Osteocyte (in vitro differentiated cells): ENCODE results near the gene CTTNBP2NL. TPM values are rescaled to one million over a fixed set of nuclear protein-coding genes. Genes with fewer than 3 reads are reported as not detected.
"Not testable (repeated sequence)": the region's sequence is repeated elsewhere in the genome, so short reads cannot be mapped to it uniquely, and the experiment has no call there.

Experiments used
- DNase-seq: peaks from one replicate; pipeline ENCODE4 v3.0.0; 2021; ENCODE audit warnings: mixed read lengths; ENCODE audit not compliant: unreplicated experiment; ENCODE audit errors: extremely low spot score
- H3K27ac Mint-ChIP-seq: one replicate; pipeline ENCODE4 v1.8.0; 2021; ENCODE audit warnings: mild to moderate bottlenecking, mixed read lengths; ENCODE audit not compliant: unreplicated experiment
- H3K27me3 Mint-ChIP-seq: one replicate; pipeline ENCODE4 v1.8.0; 2021; ENCODE audit warnings: mixed read lengths; ENCODE audit not compliant: unreplicated experiment
- H3K36me3 Mint-ChIP-seq: one replicate; pipeline ENCODE4 v1.8.0; 2021; ENCODE audit warnings: mixed read lengths; ENCODE audit not compliant: unreplicated experiment
- H3K4me1 Mint-ChIP-seq: one replicate; pipeline ENCODE4 v1.8.0; 2021; ENCODE audit warnings: mixed read lengths; ENCODE audit not compliant: unreplicated experiment
- H3K4me3 Mint-ChIP-seq: one replicate; pipeline ENCODE4 v1.8.0; 2021; ENCODE audit warnings: mild to moderate bottlenecking, moderate library complexity, mixed read lengths; ENCODE audit not compliant: unreplicated experiment
- H3K9me3 Mint-ChIP-seq: one replicate; pipeline ENCODE4 v1.8.0; 2021; ENCODE audit warnings: mixed read lengths; ENCODE audit not compliant: unreplicated experiment
- CTCF ChIP-seq: fragments of 200-600 bp; sonication (generic); IDR thresholded peaks from 2 replicates; pipeline ENCODE4 v1.5.0; 2021; ENCODE audit warnings: antibody characterized with exemption, mild to moderate bottlenecking, moderate library complexity
- total RNA-seq: library from RNA; stranded (reverse); gene quantifications from 2 replicates; pipeline ENCODE4 v1.2.1, GENCODE V29; 2021

The CTTNBP2NL gene
- total RNA-seq, 1 donor from 2014 or later, result 50.6 TPM

GRCh38 chr1:112445596-112445995, 49.6 kb downstream of the CTTNBP2NL start:
- no peak for TF ChIP-seq CTCF
- H3K36me3 Mint-ChIP-seq, result peaks cover 25% of the 10 kb centered on the region
- no peaks in the 10 kb centered on the region for H3K9me3 Mint-ChIP-seq
- H3K4me3 Mint-ChIP-seq, result no peak overlapping the region
- no peak for DNase-seq
- H3K27me3 Mint-ChIP-seq, result no peaks in the 10 kb centered on the region
- H3K4me1 Mint-ChIP-seq, result peaks cover 29% of the 10 kb centered on the region
- peak overlapping the region; percentile 78 for H3K27ac Mint-ChIP-seq

DNA sequence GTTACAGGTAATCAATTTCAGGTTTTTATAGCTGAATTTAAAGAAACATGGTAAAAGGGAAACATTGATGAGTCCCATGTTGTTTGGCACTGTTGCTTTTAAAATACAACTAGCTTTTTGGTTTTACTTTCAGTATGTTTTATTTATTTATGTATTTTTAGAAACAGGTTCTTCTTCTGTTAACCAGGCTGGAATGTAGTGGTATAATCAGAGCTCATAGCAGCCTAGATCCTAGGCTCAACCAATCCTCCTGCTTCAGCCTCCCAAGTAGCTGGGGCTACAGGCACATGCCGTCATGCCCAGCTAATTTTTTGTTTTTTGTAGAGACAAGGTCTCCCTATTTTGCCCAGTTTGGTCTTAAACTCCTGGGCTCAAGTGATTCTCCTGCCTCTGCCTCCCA, 50.4 kb downstream of the CTTNBP2NL start:
- Mint-ChIP-seq H3K9me3 (no peaks in the 10 kb centered on the region), H3K4me1 (peaks cover 33% of the 10 kb centered on the region), H3K36me3 (peaks cover 23% of the 10 kb centered on the region), H3K4me3 (no peak overlapping the region), H3K27ac (peak overlapping the region; percentile 78), H3K27me3 (no peaks in the 10 kb centered on the region)
- no peak for TF ChIP-seq CTCF
- DNase-seq, result no peak

DNA sequence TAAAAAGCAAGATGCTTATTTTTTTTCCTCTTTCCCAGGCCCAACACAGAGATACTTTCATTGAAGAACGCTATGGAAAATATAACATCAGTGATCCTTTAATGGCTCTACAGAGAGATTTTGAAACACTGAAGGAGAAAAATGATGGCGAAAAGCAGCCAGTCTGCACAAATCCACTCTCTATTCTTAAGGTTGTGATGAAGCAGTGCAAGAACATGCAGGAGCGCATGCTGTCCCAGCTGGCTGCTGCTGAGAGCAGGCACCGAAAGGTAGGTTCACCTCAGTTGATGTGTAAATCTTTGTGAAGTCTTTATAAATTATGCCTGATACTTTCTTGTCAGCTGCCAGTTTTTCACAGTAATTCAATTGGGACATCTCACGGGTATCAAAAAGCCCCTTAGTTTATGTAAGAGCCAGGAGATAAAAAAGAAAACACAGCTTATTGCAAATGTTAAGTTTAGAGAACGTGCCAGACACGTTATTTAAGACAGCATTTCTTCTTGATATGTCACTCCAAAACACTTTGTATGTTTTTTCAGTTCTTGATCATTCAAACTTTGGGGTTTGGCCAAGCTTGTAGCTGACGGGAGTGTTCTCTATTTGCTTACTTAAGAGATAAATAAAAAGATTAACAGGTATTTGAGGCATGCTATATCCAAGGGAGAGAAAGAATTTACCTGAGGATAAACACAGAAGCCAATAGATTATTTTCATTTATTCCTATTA, 53.1 kb downstream of the CTTNBP2NL start:
- Mint-ChIP-seq H3K4me1 (peaks cover 29% of the 10 kb centered on the region), H3K4me3 (no peak overlapping the region), H3K9me3 (no peaks in the 10 kb centered on the region), H3K27ac (no peak overlapping the region), H3K27me3 (no peaks in the 10 kb centered on the region), H3K36me3 (peaks cover 22% of the 10 kb centered on the region)
- no peak for TF ChIP-seq CTCF
- no peak for DNase-seq

DNA sequence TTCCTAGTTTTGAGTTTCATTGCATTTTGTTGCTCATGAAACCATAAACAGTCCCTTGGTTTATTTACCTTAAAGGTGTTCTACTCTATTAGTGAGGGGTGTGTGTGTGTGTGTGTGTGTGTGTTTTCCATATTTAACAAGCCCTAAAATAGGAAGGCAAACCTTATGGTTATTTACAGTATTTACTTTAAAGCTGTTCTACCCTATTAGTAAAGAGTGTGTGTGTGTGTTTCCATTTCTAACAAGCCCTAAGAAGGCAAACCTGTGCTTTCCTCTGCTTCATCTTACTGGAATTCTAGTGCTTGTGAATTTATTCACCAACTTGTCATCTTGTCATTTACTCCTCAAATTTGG, 53.6 kb downstream of the CTTNBP2NL start:
- Mint-ChIP-seq H3K9me3 (no peaks in the 10 kb centered on the region), H3K27ac (no peak overlapping the region), H3K4me3 (no peak overlapping the region), H3K27me3 (no peaks in the 10 kb centered on the region), H3K36me3 (peaks cover 27% of the 10 kb centered on the region), H3K4me1 (peaks cover 25% of the 10 kb centered on the region)
- DNase-seq, result no peak
- TF ChIP-seq CTCF, result no peak

- no peak for DNase-seq
- Mint-ChIP-seq H3K4me1 (peaks cover 15% of the 10 kb centered on the region), H3K4me3 (no peak overlapping the region), H3K36me3 (peaks cover 33% of the 10 kb centered on the region), H3K9me3 (no peaks in the 10 kb centered on the region), H3K27ac (peak overlapping the region; percentile 4), H3K27me3 (no peaks in the 10 kb centered on the region)
- no peak for TF ChIP-seq CTCF
These were observed 54.8 kb downstream of the CTTNBP2NL start for GRCh38 chr1:112450773-112451172.

GRCh38 chr1:112451301-112451700, 55.3 kb downstream of the CTTNBP2NL start:
- H3K27me3 Mint-ChIP-seq, H3K9me3 Mint-ChIP-seq, H3K4me3 Mint-ChIP-seq, DNase-seq: not testable (repeated sequence)
- Mint-ChIP-seq H3K36me3 (peaks cover 38% of the 10 kb centered on the region), H3K27ac (peak overlapping the region; percentile 4), H3K4me1 (peaks cover 10% of the 10 kb centered on the region)
